Sigmoid colon (tissue), 4 donors: Measurements from ENCODE around the gene SND1.

Source experiments
- CTCF ChIP-seq, 4 experiments: fragments of 450-650 bp in 3 of 4; fragments of 200-600 bp in 1 of 4; IDR thresholded peaks; one replicate each; pipeline ENCODE4 v1.5.1; 2016 to 2019; ENCODE audit warnings: antibody characterized with exemption in 4 of 4, mild to moderate bottlenecking in 3 of 4, moderate library complexity in 2 of 4
- EP300 ChIP-seq, 4 donors: sonication (generic); formaldehyde crosslinking; IDR thresholded peaks; one replicate each; pipeline ENCODE4 v1.6.1; 2017; ENCODE audit warnings: antibody characterized with exemption in 4 of 4

GRCh38 chr7:127793582-127793981, 141.6 kb downstream of the SND1 start:
- TF ChIP-seq CTCF (IDR thresholded peaks at IDR 0.05) (no peak), EP300 (IDR thresholded peaks at IDR 0.05) (no peak)
